Common myeloid progenitor, CD34-positive (primary cell): ENCODE measurements around the gene CCT6A. TPM values are rescaled to one million over a fixed set of nuclear protein-coding genes. Genes with fewer than 3 reads are reported as not detected.
"Not testable (repeated sequence)": the region's sequence is repeated elsewhere in the genome, so short reads cannot be mapped to it uniquely, and the experiment has no call there.

Experiments used
- CTCF ChIA-PET: fragments of 350-600 bp; sonication (Branson Sonifier 250); formaldehyde crosslinking; loops from one replicate; lab custom pipeline; 2021; ENCODE audit warnings: antibody characterized with exemption; lab: Charles Lee
- POLR2A ChIA-PET: fragments of 350-600 bp; sonication (Branson Sonifier 250); formaldehyde crosslinking; loops from one replicate; lab custom pipeline; 2021; ENCODE audit warnings: antibody characterized with exemption; lab: Charles Lee
- DNase-seq, 3 donors: peaks; one replicate each; pipeline versions ENCODE4 v3.0.0 to v3.0.0-alpha.2; 2013
- H3K27ac ChIP-seq, 2 experiments: 1 replicate in 1 of 2; 2 replicates in 1 of 2; pipeline ENCODE4 v1.7.0; 2013; ENCODE audit warnings: inconsistent platforms in 2 of 2, low read length in 2 of 2, mild to moderate bottlenecking in 2 of 2, low read depth in 1 of 2, moderate library complexity in 1 of 2; ENCODE audit not compliant: severe bottlenecking in 2 of 2, insufficient read depth in 1 of 2, poor library complexity in 1 of 2
- H3K27me3 ChIP-seq, 5 experiments: replicated peaks in 2 of 5; 1 replicate in 3 of 5; 2 replicates in 2 of 5; pipeline versions ENCODE4 v1.6.1 to v1.7.0; 2013; ENCODE audit warnings: low read length in 4 of 5, mild to moderate bottlenecking in 2 of 5, moderate library complexity in 2 of 5, inconsistent platforms in 1 of 5; ENCODE audit not compliant: insufficient read depth in 5 of 5, control insufficient read depth in 4 of 5
- H3K36me3 ChIP-seq, 4 experiments: 1 replicate in 2 of 4; 2 replicates in 2 of 4; pipeline versions ENCODE4 v1.6.1 to v1.7.0; 2013; ENCODE audit warnings: low read length in 3 of 4, control low read depth in 1 of 4, mild to moderate bottlenecking in 1 of 4; ENCODE audit not compliant: control insufficient read depth in 4 of 4, insufficient read depth in 4 of 4
- H3K4me1 ChIP-seq, 4 experiments: 1 replicate in 3 of 4; 2 replicates in 1 of 4; pipeline versions ENCODE4 v1.6.1 to v1.7.1; 2013; ENCODE audit warnings: low read length in 3 of 4, mild to moderate bottlenecking in 3 of 4, control low read depth in 1 of 4, inconsistent platforms in 1 of 4, moderate library complexity in 1 of 4; ENCODE audit not compliant: control insufficient read depth in 4 of 4, insufficient read depth in 4 of 4; ENCODE audit errors: control extremely low read depth in 1 of 4
- H3K4me3 ChIP-seq, 7 experiments: 1 replicate in 4 of 7; 2 replicates in 3 of 7; pipeline versions ENCODE4 v1.5.1 to v1.7.0; 2013; ENCODE audit warnings: mild to moderate bottlenecking in 7 of 7, low read length in 6 of 7, moderate library complexity in 6 of 7, inconsistent platforms in 2 of 7, low read depth in 2 of 7, control low read depth in 1 of 7; ENCODE audit not compliant: insufficient read depth in 4 of 7, control insufficient read depth in 1 of 7; ENCODE audit errors: extremely low read depth in 1 of 7
- H3K9me3 ChIP-seq, 5 experiments: 1 replicate in 4 of 5; 2 replicates in 1 of 5; pipeline versions ENCODE4 v1.6.1 to v1.7.1; 2013; ENCODE audit warnings: low read length in 4 of 5, mild to moderate bottlenecking in 2 of 5, inconsistent platforms in 1 of 5, low read depth in 1 of 5, moderate library complexity in 1 of 5; ENCODE audit not compliant: control insufficient read depth in 4 of 5, insufficient read depth in 2 of 5; ENCODE audit errors: control extremely low read depth in 1 of 5
- WGBS: methylation state at CpG from one replicate; pipeline ENCODE4 v1.1.5; 2013; ENCODE audit not compliant: insufficient coverage; 5-methylcytosine and 5-hydroxymethylcytosine counted together
- polyA plus RNA-seq: library from polyadenylated mRNA; unstranded; fragments of 120-200 nt; gene quantifications from one replicate; pipeline ENCODE4 v1.2.1, GENCODE V29; 2013

CCT6A gene
- polyA plus RNA-seq = 174 TPM

DNA sequence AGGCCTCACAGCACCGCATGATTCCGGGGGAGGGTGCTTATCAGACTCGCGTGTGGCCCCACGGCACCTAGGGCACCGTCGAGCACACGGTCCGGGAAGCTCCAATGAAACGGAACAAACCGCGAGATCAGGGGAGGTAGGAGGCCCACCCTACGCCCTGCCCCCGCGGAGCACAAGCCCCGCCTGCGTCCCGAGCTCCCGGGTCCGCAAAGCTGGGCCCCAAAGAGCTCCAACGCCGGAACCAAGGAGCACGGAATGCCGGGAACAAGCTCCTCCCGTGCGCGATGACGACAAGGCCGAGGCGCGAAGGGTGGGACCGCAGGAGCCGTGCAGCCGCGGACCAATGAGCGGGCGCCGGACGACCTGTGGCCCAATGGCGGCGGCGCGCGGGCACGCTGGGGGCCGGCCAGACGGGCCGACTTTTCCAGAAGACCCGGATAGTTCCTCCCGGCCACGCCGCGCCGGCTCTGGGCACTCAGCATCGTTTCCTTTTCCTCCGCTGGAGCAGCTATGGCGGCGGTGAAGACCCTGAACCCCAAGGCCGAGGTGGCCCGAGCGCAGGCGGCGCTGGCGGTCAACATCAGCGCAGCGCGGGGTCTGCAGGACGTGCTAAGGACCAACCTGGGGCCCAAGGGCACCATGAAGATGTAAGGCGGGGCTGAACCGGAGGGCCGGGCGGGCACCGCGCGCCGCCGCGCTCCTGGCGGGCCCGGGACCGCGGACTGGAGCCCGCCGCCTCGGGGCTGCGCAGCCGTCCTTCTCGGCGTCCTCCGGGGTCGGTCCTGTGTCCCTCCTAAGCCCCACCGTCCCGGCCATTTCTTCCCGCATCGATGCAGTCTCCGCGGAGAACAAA, at the start of gene CCT6A, which contains the start of gene PSPH:
Gene CCT6A (plus strand): TSS at position 427 of the 853 bp plus-strand sequence. CDS start 84 bp downstream, at position 511.
Gene PSPH (minus strand): TSS at position 106 of the 853 bp plus-strand sequence. CDS start 30,232 bp downstream, outside the sequence.
- peaks cover 5 to 34% (median 21%) of the 10 kb centered on the region in 4 experiments for H3K4me1 ChIP-seq
- under 1% methylated on average over 97 of the region's 97 CpGs for WGBS
- CTCF ChIA-PET = interaction anchor here (0.6 to 1.9 kb wide), 6 partner anchors 11 to 162 kb away, joined by 3 to 9 read pairs (median 5); partner anchors contain the start of gene SUMF2
- H3K27ac ChIP-seq = peak within 1 kb of the TSS; percentile 69 to 91
- peaks cover 9 to 35% (median 23%) of the 10 kb centered on the region in 4 experiments for H3K36me3 ChIP-seq
- peak; percentile 93 to 95 (median 94) for DNase-seq
- H3K9me3 ChIP-seq = no peaks in the 10 kb centered on the region
- POLR2A ChIA-PET = interaction anchor here (0.5 to 1.3 kb wide), 5 partner anchors 13 to 88 kb away, joined by 3 to 10 read pairs (median 4); partner anchors contain the start of gene SUMF2
- peak within 1 kb of the TSS; percentile 79 to 98 (median 86) for H3K4me3 ChIP-seq
- H3K27me3 ChIP-seq = no peaks in the 10 kb centered on the region

GRCh38 chr7:56003749-56004148, 47.8 kb upstream of the CCT6A start:
- 100% methylated on average over 2 of the region's 4 CpGs for WGBS

GRCh38 chr7:56007167-56007652, 44.4 kb upstream of the CCT6A start:
- Histone ChIP-seq H3K4me1 (no peaks in the 10 kb centered on the region), H3K27ac (no peak overlapping the region), H3K4me3 (no peak overlapping the region), H3K9me3 (no peaks in the 10 kb centered on the region), H3K27me3 (no peaks in the 10 kb centered on the region), H3K36me3 (peaks cover 0 to 6% (median 2%) of the 10 kb centered on the region in 4 experiments)
- POLR2A ChIA-PET = no interaction called here
- CTCF ChIA-PET = interaction anchor here (0.7 to 10.2 kb wide), 5 partner anchors 8 to 66 kb away, joined by 3 to 123 read pairs (median 4); no protein-coding TSS in a partner anchor
- no peak for DNase-seq
- WGBS = 81% methylated on average over 3 of the region's 4 CpGs

More at GRCh38 chr7:56003749-56004148, 47.8 kb upstream of the CCT6A start:
- Histone ChIP-seq H3K4me3 (no peak overlapping the region), H3K27me3 (no peaks in the 10 kb centered on the region), H3K36me3 (peaks cover 3 to 7% (median 4%) of the 10 kb centered on the region in 4 experiments), H3K9me3 (no peaks in the 10 kb centered on the region), H3K27ac (no peak overlapping the region), H3K4me1 (no peaks in the 10 kb centered on the region)
- DNase-seq = no peak
- ChIA-PET POLR2A (no interaction called here), CTCF (interaction anchor here (0.8 to 10.2 kb wide), 6 partner anchors 9 to 81 kb away, joined by 3 to 123 read pairs (median 6); no protein-coding TSS in a partner anchor)

DNA sequence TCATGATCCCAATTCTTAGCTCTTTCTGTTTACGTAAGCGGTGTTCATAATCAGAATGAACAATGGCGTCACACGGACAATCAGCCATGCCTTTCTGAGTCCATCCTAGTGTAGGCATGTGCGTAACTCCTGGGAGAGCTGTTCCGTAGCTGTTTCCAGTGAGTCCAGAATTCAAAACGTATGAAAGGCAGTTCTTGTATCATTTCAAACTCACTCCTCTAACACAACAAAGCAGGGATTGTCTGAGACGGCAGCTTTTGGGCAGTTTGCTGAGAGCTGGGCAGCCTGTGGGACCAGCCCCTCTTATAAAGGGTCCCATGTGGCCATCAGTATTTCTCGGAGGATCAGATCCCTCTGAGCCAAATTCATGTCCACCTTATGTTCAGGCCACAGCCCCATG, 43.7 kb upstream of the CCT6A start:
- H3K9me3 ChIP-seq = no peaks in the 10 kb centered on the region
- ChIA-PET POLR2A (no interaction called here), CTCF (interaction anchor here (1.8 to 10.2 kb wide), 2 partner anchors 55 to 65 kb away, joined by 6 to 123 read pairs; no protein-coding TSS in a partner anchor)
- no peak for DNase-seq
- peaks cover 0 to 7% (median 3%) of the 10 kb centered on the region in 4 experiments for H3K36me3 ChIP-seq
- no peaks in the 10 kb centered on the region for H3K27me3 ChIP-seq
- H3K27ac ChIP-seq = no peak overlapping the region
- no peaks in the 10 kb centered on the region for H3K4me1 ChIP-seq
- no peak overlapping the region for H3K4me3 ChIP-seq
- WGBS = 100% methylated on average over 5 of the region's 9 CpGs

DNA sequence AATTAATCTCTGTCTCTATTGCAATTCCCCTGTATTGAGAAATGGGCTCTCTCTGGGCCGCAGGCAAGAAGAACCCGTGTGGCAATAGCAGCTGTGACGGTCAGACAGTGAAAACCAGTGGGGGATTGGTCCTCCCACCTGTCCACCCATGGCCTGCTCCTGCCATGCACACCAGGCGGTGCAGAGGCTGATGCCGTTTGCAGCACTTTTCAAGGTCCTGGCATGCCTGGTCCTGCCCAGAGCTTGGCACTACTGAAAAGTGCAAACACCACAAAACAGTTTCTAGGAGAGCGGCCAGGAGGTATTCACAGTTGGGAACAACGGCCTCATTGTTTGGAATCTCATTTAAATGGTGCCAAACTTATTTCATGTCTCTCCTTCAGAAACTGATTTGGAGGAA, 41.9 kb upstream of the CCT6A start:
- Histone ChIP-seq H3K4me1 (no peaks in the 10 kb centered on the region), H3K27ac (no peak overlapping the region), H3K9me3 (no peaks in the 10 kb centered on the region), H3K27me3 (no peaks in the 10 kb centered on the region), H3K4me3 (no peak overlapping the region), H3K36me3 (peaks cover 0 to 15% (median 6%) of the 10 kb centered on the region in 4 experiments)
- ChIA-PET POLR2A (interaction anchor here (0.6 kb wide), 1 partner anchor 100 kb away, joined by 3 read pairs; no protein-coding TSS in a partner anchor), CTCF (interaction anchor here (0.9 kb wide), 1 partner anchor 67 kb away, joined by 3 read pairs; no protein-coding TSS in a partner anchor)
- WGBS = 89% methylated on average over 5 of the region's 7 CpGs
- no peak for DNase-seq

DNA sequence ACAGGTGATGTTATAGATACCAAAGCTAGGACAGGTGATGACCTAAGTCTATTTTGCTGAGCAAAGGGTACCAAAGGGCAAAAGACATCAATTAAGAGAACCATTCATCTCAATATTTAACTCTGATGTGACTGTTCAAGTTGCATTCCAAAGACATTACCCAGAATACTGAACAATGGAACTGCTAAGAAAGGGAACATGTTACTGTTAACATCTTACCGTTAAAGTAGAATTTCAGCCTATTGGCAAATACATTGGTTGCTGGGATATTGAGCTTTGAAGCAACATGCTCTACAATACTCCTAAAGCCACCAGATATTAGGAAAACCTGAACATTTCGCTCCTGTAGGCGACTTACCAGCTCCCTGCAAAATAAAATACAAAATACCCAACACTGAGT, 34.5 kb upstream of the CCT6A start:
- H3K4me3 ChIP-seq, POLR2A ChIA-PET, H3K27ac ChIP-seq, H3K9me3 ChIP-seq, CTCF ChIA-PET, DNase-seq, H3K27me3 ChIP-seq, H3K4me1 ChIP-seq: not testable (repeated sequence)
- H3K36me3 ChIP-seq = peaks cover 0 to 31% (median 13%) of the 10 kb centered on the region in 4 experiments
- no CpG with 5 or more reads among the region's 3 CpGs for WGBS
